Caco-2 (cell line): Measurements from ENCODE around the gene CYP11A1. TPM values are rescaled to one million over a fixed set of nuclear protein-coding genes. Genes with fewer than 3 reads are reported as not detected.

ENCODE experiments used
- BruUV-seq: library from RNA; stranded (reverse); fragments of 400-500 nt; replicated peaks from 2 replicates; lab custom pipeline; 2021; lab: Mats Ljungman, UMichigan
- CTCF ChIA-PET: fragments of 300-600 bp; sonication (Branson Sonifier 250); formaldehyde crosslinking; loops from one replicate; lab custom pipeline; 2022; ENCODE audit warnings: antibody characterized with exemption; lab: Charles Lee
- POLR2A ChIA-PET: fragments of 300-600 bp; sonication (Branson Sonifier 250); formaldehyde crosslinking; loops from one replicate; lab custom pipeline; 2022; ENCODE audit warnings: antibody characterized with exemption; lab: Charles Lee
- DNase-seq, 2 experiments: peaks; one replicate each; pipeline versions ENCODE4 v3.0.0 to v3.0.0-alpha.2; 2020 to 2022
- H3K27me3 ChIP-seq: replicated peaks from 2 replicates; pipeline ENCODE4 v1.6.0; 2011; ENCODE audit warnings: low read length; ENCODE audit not compliant: control insufficient read depth, insufficient read depth
- H3K36me3 ChIP-seq: 2 replicates; pipeline ENCODE4 v1.5.1; 2011; ENCODE audit warnings: low read length; ENCODE audit not compliant: control insufficient read depth, insufficient read depth
- H3K4me1 ChIP-seq: fragments of 250-450 bp; sonication (Bioruptor Pico); 2 replicates; pipeline ENCODE4 v1.5.1; 2020; ENCODE audit warnings: mild to moderate bottlenecking
- H3K4me3 ChIP-seq: 2 replicates; pipeline ENCODE4 v1.5.1; 2011; ENCODE audit warnings: low read depth, mild to moderate bottlenecking, control low read depth, low read length
- H3K9me3 ChIP-seq: fragments of 250-450 bp; sonication (Bioruptor Pico); 2 replicates; pipeline ENCODE4 v1.5.1; 2020; ENCODE audit warnings: mild to moderate bottlenecking, moderate library complexity
- H3K27ac Mint-ChIP-seq: one replicate; pipeline ENCODE4 v1.8.0; 2022; ENCODE audit warnings: mixed read lengths; ENCODE audit not compliant: unreplicated experiment
- H3K27me3 Mint-ChIP-seq: one replicate; pipeline ENCODE4 v1.8.0; 2022; ENCODE audit warnings: mixed read lengths; ENCODE audit not compliant: insufficient read depth, unreplicated experiment
- H3K36me3 Mint-ChIP-seq: one replicate; pipeline ENCODE4 v1.8.0; 2022; ENCODE audit warnings: mild to moderate bottlenecking, mixed read lengths; ENCODE audit not compliant: insufficient read depth, unreplicated experiment
- H3K4me1 Mint-ChIP-seq: one replicate; pipeline ENCODE4 v1.8.0; 2022; ENCODE audit warnings: low read depth, mixed read lengths; ENCODE audit not compliant: unreplicated experiment
- H3K4me3 Mint-ChIP-seq: one replicate; pipeline ENCODE4 v1.8.0; 2022; ENCODE audit warnings: mild to moderate bottlenecking, moderate library complexity, mixed read lengths; ENCODE audit not compliant: unreplicated experiment
- H3K9me3 Mint-ChIP-seq: one replicate; pipeline ENCODE4 v1.8.0; 2022; ENCODE audit warnings: mixed read lengths; ENCODE audit not compliant: unreplicated experiment
- intact Hi-C: fragments of 100-400 bp; cut with micrococcal nuclease; formaldehyde crosslinking; loops from one replicate; pipeline ENCODE4 v1.10.0; 2022; ENCODE audit not compliant: unreplicated experiment
- total RNA-seq: library from RNA; stranded (reverse); gene quantifications from 2 replicates; pipeline ENCODE4 v1.2.3, GENCODE V29; 2022
- TF ChIP-seq, protein P1 (sequence below), 2 experiments: fragments of 200-600 bp in 1 of 2; IDR thresholded peaks; 1 replicate in 1 of 2; 2 replicates in 1 of 2; pipeline versions ENCODE4 v1.5.1 to v1.8.0; 2011 to 2022; ENCODE audit warnings: antibody characterized with exemption in 1 of 2, control low read depth in 1 of 2, inconsistent platforms in 1 of 2, low read depth in 1 of 2, low read length in 1 of 2, mild to moderate bottlenecking in 1 of 2, moderate library complexity in 1 of 2; ENCODE audit not compliant: insufficient read depth in 1 of 2, severe bottlenecking in 1 of 2, unreplicated experiment in 1 of 2

Gene CYP11A1
- total RNA-seq, 1 experiment from 2014 or later = not detected

DNA sequence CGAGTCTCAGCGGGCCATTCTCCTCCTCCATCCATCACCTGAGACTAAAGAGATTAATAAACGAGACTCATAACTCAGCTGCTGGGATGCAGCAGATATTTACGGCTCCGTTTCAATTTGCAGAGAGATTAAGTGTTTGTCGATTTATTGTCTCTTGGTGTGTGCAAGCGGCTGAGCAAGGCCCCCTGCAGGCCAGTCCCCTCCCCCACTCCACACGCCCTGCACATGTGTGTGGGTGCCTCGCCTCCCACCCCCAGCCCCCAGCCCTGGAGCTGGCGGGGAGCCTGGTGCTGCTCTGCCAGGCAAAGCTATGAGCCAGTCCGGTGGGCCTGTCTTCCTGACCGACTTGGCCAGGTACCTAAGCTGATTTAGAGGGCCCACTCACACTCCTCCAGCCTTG is 63.0 kb downstream of the CYP11A1 start:
- ChIA-PET POLR2A (no interaction called here), CTCF (interaction anchor here (1.0 to 1.2 kb wide), 2 partner anchors 18 to 179 kb away, joined by 3 to 4 read pairs; no protein-coding TSS in a partner anchor)
- TF ChIP-seq, protein P1, sequence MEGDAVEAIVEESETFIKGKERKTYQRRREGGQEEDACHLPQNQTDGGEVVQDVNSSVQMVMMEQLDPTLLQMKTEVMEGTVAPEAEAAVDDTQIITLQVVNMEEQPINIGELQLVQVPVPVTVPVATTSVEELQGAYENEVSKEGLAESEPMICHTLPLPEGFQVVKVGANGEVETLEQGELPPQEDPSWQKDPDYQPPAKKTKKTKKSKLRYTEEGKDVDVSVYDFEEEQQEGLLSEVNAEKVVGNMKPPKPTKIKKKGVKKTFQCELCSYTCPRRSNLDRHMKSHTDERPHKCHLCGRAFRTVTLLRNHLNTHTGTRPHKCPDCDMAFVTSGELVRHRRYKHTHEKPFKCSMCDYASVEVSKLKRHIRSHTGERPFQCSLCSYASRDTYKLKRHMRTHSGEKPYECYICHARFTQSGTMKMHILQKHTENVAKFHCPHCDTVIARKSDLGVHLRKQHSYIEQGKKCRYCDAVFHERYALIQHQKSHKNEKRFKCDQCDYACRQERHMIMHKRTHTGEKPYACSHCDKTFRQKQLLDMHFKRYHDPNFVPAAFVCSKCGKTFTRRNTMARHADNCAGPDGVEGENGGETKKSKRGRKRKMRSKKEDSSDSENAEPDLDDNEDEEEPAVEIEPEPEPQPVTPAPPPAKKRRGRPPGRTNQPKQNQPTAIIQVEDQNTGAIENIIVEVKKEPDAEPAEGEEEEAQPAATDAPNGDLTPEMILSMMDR (IDR thresholded peaks at IDR 0.05; ENCODE audit: insufficient read depth in 1 of 2, low read depth in 1 of 2, low read length in 1 of 2, severe bottlenecking in 1 of 2, unreplicated experiment in 1 of 2) = no peak
- Mint-ChIP-seq H3K27ac (no peak overlapping the region), H3K27me3 (peaks cover 43% of the 10 kb centered on the region), H3K4me3 (no peak overlapping the region), H3K9me3 (no peaks in the 10 kb centered on the region), H3K4me1 (no peaks in the 10 kb centered on the region), H3K36me3 (no peaks in the 10 kb centered on the region)
- Histone ChIP-seq H3K36me3 (no peaks in the 10 kb centered on the region), H3K4me3 (no peak overlapping the region), H3K4me1 (no peaks in the 10 kb centered on the region), H3K27me3 (peaks cover 1% of the 10 kb centered on the region), H3K9me3 (no peaks in the 10 kb centered on the region)
- no peak for DNase-seq
- BruUV-seq = no TSS peak
- intact Hi-C loops = no loop called here

DNA sequence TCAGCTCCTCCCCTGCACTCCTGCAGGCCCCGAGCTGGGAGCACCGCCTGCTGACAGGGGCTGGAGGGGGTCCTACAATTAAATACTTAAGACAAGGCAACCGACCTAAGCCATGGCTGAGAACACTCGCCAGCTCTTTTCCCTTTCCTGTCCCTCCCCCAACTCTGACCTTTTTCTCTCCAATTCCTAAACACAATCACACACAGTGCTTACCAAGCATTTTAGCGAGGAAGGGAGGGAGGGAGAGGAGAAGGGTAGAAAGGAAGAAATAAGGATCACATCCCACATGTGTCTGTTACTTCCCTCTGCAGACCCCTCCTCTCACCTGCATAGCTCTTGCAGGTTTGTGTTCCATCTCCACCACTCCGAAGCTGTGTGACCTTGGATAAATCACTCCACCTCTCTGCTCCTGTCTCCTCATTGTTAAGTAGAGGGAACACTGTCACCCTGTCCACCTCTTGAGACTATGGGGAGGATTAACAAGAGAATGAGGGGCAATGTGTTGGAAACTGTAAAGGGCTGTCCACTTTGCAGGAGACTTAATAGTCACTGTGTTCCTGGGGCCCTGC is 63.6 kb downstream of the CYP11A1 start:
- ChIA-PET CTCF (interaction anchor here (0.6 to 1.2 kb wide), 2 partner anchors 19 to 123 kb away, joined by 3 to 4 read pairs; no protein-coding TSS in a partner anchor), POLR2A (no interaction called here)
- Histone ChIP-seq H3K4me3 (no peak overlapping the region), H3K27me3 (peaks cover 3% of the 10 kb centered on the region), H3K4me1 (no peaks in the 10 kb centered on the region), H3K36me3 (no peaks in the 10 kb centered on the region), H3K9me3 (no peaks in the 10 kb centered on the region)
- Mint-ChIP-seq H3K4me3 (no peak overlapping the region), H3K9me3 (no peaks in the 10 kb centered on the region), H3K27me3 (peaks cover 39% of the 10 kb centered on the region), H3K4me1 (no peaks in the 10 kb centered on the region), H3K36me3 (no peaks in the 10 kb centered on the region), H3K27ac (no peak overlapping the region)
- no TSS peak for BruUV-seq
- DNase-seq = no peak
- TF ChIP-seq, protein P1 (IDR thresholded peaks at IDR 0.05; ENCODE audit: insufficient read depth in 1 of 2, low read depth in 1 of 2, low read length in 1 of 2, severe bottlenecking in 1 of 2, unreplicated experiment in 1 of 2) = no peak
- intact Hi-C loops = loop anchor here (1.0 kb wide), 1 partner anchor 177 kb away; no protein-coding TSS in a partner anchor

DNA sequence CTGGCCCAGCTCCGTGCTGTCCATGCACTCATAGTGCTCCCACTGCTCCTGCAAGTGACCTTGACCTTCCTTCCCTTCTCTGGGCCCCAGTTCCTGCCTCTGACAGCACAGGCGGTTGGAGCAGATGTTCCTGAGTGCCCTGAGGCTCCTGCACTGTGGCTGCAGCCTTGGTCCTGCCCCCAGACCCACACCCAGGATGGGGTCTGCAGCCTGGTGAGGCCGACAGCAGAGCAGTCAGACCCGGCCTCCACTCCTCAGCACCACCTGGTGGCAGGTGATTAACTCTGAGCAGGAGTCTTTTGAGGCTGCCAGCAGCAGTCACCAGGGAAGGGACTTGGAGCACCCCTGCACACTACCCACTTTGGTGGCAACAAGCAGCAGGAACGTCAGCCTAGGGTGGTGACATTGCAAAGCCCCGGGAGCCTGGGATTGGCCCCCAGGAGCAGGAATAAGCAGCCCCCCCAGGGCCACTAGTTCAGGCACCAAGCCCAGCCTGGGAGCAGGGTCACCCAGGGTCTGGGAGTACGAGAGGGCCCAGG is 64.6 kb downstream of the CYP11A1 start:
- Mint-ChIP-seq H3K36me3 (no peaks in the 10 kb centered on the region), H3K4me1 (no peaks in the 10 kb centered on the region), H3K27ac (no peak overlapping the region), H3K27me3 (peaks cover 43% of the 10 kb centered on the region), H3K9me3 (no peaks in the 10 kb centered on the region), H3K4me3 (no peak overlapping the region)
- Histone ChIP-seq H3K4me1 (no peaks in the 10 kb centered on the region), H3K9me3 (no peaks in the 10 kb centered on the region), H3K36me3 (no peaks in the 10 kb centered on the region), H3K4me3 (no peak overlapping the region), H3K27me3 (peaks cover 3% of the 10 kb centered on the region)
- intact Hi-C loops = loop anchor here (1.0 kb wide), 1 partner anchor 176 kb away; no protein-coding TSS in a partner anchor
- BruUV-seq = no TSS peak
- DNase-seq = peak; percentile 51 to 66
- CTCF ChIA-PET = no interaction called here
- POLR2A ChIA-PET = no interaction called here
- TF ChIP-seq, protein P1 (IDR thresholded peaks at IDR 0.05; ENCODE audit: insufficient read depth in 1 of 2, low read depth in 1 of 2, low read length in 1 of 2, severe bottlenecking in 1 of 2, unreplicated experiment in 1 of 2) = peak; percentile 70 to 79
